DND-41 (cell line): ENCODE measurements around the gene EDN3.

Source experiments
- CTCF ChIP-seq: IDR thresholded peaks from 2 replicates; pipeline ENCODE4 v1.5.1; 2012; ENCODE audit warnings: borderline replicate concordance, low read length, moderate library complexity, mild to moderate bottlenecking; ENCODE audit not compliant: poor library complexity, severe bottlenecking; ENCODE audit errors: extremely low read depth
- EZH2 ChIP-seq: IDR thresholded peaks from 3 replicates; pipeline ENCODE4 v1.6.1; 2012; ENCODE audit warnings: borderline replicate concordance, low read depth, mild to moderate bottlenecking, moderate library complexity, low read length, inconsistent platforms; ENCODE audit not compliant: severe bottlenecking

GRCh38 chr20:59333260-59333845, 32.9 kb downstream of the EDN3 start:
- no peak for TF ChIP-seq EZH2
- TF ChIP-seq CTCF = no peak
